Stimulated activated CD8-positive, alpha-beta memory T cell treated with anti-CD3 and anti-CD28 coated beads, Interleukin-12 subunit alpha, Interleukin-12 subunit beta, amount 100 ng/mL, for 4 hours (primary cell): ENCODE data around the gene PRR23A.
"Not testable (repeated sequence)": the region's sequence is repeated elsewhere in the genome, so short reads cannot be mapped to it uniquely, and the experiment has no call there.

ENCODE experiments used
- DNase-seq: peaks from one replicate; pipeline ENCODE4 v3.0.0-alpha.2; 2020; ENCODE audit warnings: low read depth

The PRR23A gene

GRCh38 chr3:139006051-139006716 is at the start of gene PRR23A:
Gene PRR23A, minus strand, starts transcription at chr3:139006268. Its CDS starts 0 bp downstream, at chr3:139006268.
- DNase-seq = no peak

- no peak for DNase-seq
Measured at GRCh38 chr3:139052802-139053600, 46.9 kb upstream of the PRR23A start.

- DNase-seq = no peak
Measured at GRCh38 chr3:139044366-139045210, 38.5 kb upstream of the PRR23A start, which contains the start of gene PRR23C. Gene PRR23C, minus strand, starts transcription at chr3:139044892. Its CDS starts 272 bp downstream, at chr3:139044620.

- DNase-seq = no peak
Measured at GRCh38 chr3:139043554-139044365, 37.7 kb upstream of the PRR23A start.

GRCh38 chr3:139037478-139037877 is 31.4 kb upstream of the PRR23A start:
- no peak for DNase-seq

- DNase-seq = no peak
Measured at GRCh38 chr3:139032326-139033002, 26.4 kb upstream of the PRR23A start.

GRCh38 chr3:139030576-139030975 is 24.5 kb upstream of the PRR23A start:
- not testable (repeated sequence) for DNase-seq

- DNase-seq = no peak
Measured at GRCh38 chr3:139024968-139025367, 18.9 kb upstream of the PRR23A start.

- no peak for DNase-seq
Measured at GRCh38 chr3:139020868-139021234, 14.8 kb upstream of the PRR23A start, which contains the start of gene PRR23B. Gene PRR23B, minus strand, starts transcription at chr3:139020926. Its CDS starts 265 bp downstream, at chr3:139020661.

- DNase-seq = no peak
Measured at GRCh38 chr3:139020036-139020867, 14.2 kb upstream of the PRR23A start.

- no peak for DNase-seq
Measured at GRCh38 chr3:139016430-139017048, 10.5 kb upstream of the PRR23A start.

- DNase-seq = no peak
Measured at GRCh38 chr3:139005356-139005993, 593 bp downstream of the PRR23A start.

- DNase-seq = no peak
Measured at GRCh38 chr3:138995706-138996105, 10.4 kb downstream of the PRR23A start.

GRCh38 chr3:138987181-138987580 is 18.9 kb downstream of the PRR23A start:
- DNase-seq = no peak

- DNase-seq = no peak
Measured at GRCh38 chr3:138985932-138986331, 20.1 kb downstream of the PRR23A start.

GRCh38 chr3:138984816-138985215 is 21.3 kb downstream of the PRR23A start:
- DNase-seq = no peak

GRCh38 chr3:138976047-138976446 is 30.0 kb downstream of the PRR23A start:
- DNase-seq = no peak

GRCh38 chr3:138975351-138975750 is 30.7 kb downstream of the PRR23A start:
- DNase-seq = no peak

GRCh38 chr3:138974462-138974861 is 31.6 kb downstream of the PRR23A start:
- no peak for DNase-seq
